Activated naive CD8-positive, alpha-beta T cell treated with anti-CD3 and anti-CD28 coated beads for 36 hours (primary cell): Measurements from ENCODE around the gene ATIC. TPM values are rescaled to one million over a fixed set of nuclear protein-coding genes. Genes with fewer than 3 reads are reported as not detected.

Source experiments
- DNase-seq: peaks from one replicate; pipeline ENCODE4 v3.0.0; 2021
- H3K27ac Mint-ChIP-seq: one replicate; pipeline ENCODE4 v1.8.0; 2022; ENCODE audit warnings: mild to moderate bottlenecking, moderate library complexity, mixed read lengths
- H3K27me3 Mint-ChIP-seq: one replicate; pipeline ENCODE4 v1.8.0; 2022; ENCODE audit warnings: mild to moderate bottlenecking, mixed read lengths
- H3K36me3 Mint-ChIP-seq: one replicate; pipeline ENCODE4 v1.8.0; 2021; ENCODE audit warnings: mild to moderate bottlenecking, mixed read lengths
- H3K4me1 Mint-ChIP-seq: one replicate; pipeline ENCODE4 v1.8.0; 2021; ENCODE audit warnings: mixed read lengths
- H3K4me3 Mint-ChIP-seq: one replicate; pipeline ENCODE4 v1.8.0; 2022; ENCODE audit warnings: mild to moderate bottlenecking, moderate library complexity, mixed read lengths
- H3K9me3 Mint-ChIP-seq: one replicate; pipeline ENCODE4 v1.8.0; 2022; ENCODE audit warnings: mixed read lengths
- total RNA-seq, 2 experiments: library from RNA; stranded (reverse); gene quantifications; one replicate each; pipeline ENCODE4 v1.2.3, GENCODE V29; 2021

Gene ATIC
- 100 to 1,000 TPM; 338 to 344 TPM for total RNA-seq

DNA sequence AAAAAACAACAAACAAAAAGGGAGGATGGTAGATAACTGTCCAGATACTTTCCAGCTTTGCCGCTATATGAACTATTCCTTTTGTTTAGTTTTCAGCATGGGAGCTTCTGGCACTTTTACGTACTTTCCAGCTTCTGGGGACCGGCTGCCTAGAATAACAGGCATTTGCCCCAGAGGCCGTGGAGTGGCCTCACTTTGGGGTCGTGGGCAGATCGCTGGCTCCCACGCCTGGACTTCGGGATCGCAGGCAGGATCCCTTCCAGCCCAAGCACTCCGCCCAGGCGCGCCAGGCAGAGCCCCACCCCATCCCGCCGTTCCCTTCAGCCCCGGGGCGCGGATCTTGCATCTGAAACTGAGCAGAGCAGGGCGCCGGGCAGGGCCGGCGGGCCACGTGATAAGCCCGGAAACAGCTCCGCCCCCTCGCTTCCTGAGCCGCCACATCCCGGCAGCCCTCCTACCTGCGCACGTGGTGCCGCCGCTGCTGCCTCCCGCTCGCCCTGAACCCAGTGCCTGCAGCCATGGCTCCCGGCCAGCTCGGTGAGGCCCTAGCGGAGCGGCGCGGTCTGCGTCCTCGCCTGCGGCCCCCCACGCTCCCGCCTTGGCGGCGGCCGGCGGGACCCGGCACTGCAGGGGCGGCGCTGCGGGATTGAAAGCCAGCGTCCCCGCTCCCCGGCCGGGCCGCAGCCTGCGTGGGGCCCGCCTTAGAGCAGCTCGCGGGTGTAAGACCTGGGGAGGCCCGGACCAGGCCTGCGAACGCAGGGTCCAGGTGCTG is at the start of gene ATIC:
TSS of gene ATIC (plus strand) at position 435 of the 772 bp plus-strand sequence. CDS start at position 519, 84 bp downstream.
- H3K27me3 Mint-ChIP-seq, result no peaks in the 10 kb centered on the region
- H3K36me3 Mint-ChIP-seq, result peaks cover 41% of the 10 kb centered on the region
- H3K9me3 Mint-ChIP-seq, result no peaks in the 10 kb centered on the region

DNA sequence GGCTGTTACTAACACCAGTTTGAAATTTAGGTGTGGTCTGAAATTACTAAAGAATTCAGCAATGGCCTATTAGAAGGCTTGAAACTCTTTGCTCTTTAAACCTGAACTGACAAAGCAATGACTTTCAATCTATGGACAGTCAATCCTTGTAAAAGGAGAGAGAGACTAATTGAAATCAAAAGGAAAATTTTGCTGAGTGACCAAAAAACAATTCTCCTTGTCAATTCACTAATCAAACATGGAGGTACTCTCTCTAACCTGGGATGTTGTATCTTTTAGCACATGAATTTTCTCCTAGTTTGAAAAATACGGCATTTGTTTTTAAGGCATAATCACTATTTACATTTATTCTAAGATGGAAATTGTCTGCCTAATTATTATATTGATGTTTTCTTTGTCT is 49.6 kb upstream of the ATIC start:
- Mint-ChIP-seq H3K4me1 (no peaks in the 10 kb centered on the region), H3K9me3 (no peaks in the 10 kb centered on the region), H3K36me3 (no peaks in the 10 kb centered on the region), H3K4me3 (no peak overlapping the region), H3K27me3 (no peaks in the 10 kb centered on the region), H3K27ac (no peak overlapping the region)
- DNase-seq, result no peak

More for the DNA sequence above, at the start of gene ATIC:
- Mint-ChIP-seq H3K4me3 (peak within 1 kb of the TSS; percentile 94), H3K4me1 (peaks cover 26% of the 10 kb centered on the region), H3K27ac (peak within 1 kb of the TSS; percentile 96)
- peak; percentile 92 for DNase-seq

DNA sequence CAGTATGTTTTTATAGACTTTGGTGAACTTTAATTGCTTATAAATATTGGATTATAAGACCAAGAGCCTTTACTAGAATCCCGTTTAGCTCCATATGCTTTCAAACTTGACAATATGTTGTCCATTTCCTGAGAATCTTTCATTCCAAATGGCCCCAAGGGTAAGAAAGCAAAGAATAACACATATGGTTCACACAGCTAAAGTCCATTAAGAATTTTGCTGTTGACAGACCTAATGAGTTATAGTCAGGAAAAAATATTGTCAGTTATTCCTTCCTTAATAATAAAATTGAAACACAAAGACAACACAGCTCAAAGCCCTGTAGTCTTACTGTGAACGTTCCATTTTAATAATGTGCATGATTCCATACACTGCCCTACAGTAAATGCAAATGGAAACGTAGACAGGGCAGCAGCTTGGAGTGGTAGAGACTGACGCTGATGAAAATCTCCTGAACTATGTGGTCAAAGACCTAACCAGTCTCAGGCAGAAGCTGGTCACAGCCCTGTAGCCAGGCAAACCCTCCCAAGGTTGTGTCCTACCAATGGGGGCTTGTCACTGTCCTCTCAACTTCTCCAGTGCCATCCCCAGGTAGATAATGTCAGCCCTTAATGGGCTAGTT is 49.0 kb upstream of the ATIC start:
- H3K4me3 Mint-ChIP-seq, result no peak overlapping the region
- no peaks in the 10 kb centered on the region for H3K9me3 Mint-ChIP-seq
- no peaks in the 10 kb centered on the region for H3K36me3 Mint-ChIP-seq
- H3K4me1 Mint-ChIP-seq, result no peaks in the 10 kb centered on the region
- no peaks in the 10 kb centered on the region for H3K27me3 Mint-ChIP-seq
- DNase-seq, result no peak
- no peak overlapping the region for H3K27ac Mint-ChIP-seq

DNA sequence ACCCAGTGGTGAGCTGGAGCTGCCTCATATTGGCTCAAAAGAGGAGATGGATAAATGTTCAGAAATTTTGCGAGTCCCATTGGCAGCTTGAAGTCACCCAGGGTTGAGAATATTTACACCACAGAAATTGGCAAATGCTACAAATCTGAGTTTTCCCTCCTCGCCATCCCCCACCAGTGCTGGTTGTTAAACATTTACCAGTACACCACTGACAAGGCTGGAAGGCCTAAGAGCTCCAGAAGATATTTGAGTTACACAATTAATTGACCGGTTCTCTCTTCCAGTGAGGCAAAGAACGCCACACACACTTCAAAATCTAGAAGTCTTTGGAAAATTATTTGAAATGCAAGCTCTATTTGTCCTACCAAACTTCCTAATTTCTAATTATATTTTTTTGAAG is 47.5 kb upstream of the ATIC start:
- H3K4me1 Mint-ChIP-seq, result no peaks in the 10 kb centered on the region
- no peaks in the 10 kb centered on the region for H3K9me3 Mint-ChIP-seq
- DNase-seq, result no peak
- no peaks in the 10 kb centered on the region for H3K36me3 Mint-ChIP-seq
- no peak overlapping the region for H3K27ac Mint-ChIP-seq
- no peak overlapping the region for H3K4me3 Mint-ChIP-seq
- H3K27me3 Mint-ChIP-seq, result no peaks in the 10 kb centered on the region

DNA sequence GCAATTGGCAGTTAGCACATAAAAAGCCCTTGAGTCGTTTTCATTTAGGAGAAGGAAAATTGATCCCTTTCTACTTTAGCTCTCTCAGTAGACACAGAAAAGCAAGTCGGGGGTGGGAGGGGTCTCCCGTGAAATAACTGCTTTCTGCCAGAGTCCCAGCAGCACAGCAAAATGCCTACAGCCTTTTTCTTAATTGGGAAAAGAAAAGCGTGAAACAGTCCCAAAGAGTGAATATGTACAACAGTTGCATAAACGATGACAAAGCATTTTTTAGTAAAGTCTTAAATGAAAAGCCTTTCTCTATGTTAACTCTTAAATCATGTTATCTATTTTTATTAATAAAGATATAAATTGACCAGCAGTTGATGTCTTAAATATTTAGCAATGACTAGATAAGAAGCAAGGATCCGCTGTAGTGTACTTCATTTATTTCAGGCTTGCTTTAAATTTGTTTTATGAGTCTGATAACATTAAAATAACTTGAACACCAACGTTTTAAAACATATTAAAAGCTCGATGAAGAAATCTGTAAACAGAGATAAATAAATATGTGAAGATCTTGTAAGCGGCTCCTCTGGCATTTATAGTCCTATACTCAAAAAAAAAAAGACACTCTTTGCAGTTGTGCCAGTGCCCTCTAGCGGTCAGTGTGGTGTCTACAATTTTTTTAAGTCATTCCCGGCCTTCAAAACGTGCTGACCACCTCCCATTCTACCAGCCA is 42.3 kb upstream of the ATIC start:
- H3K27me3 Mint-ChIP-seq, result no peaks in the 10 kb centered on the region
- peaks cover 6% of the 10 kb centered on the region for H3K4me1 Mint-ChIP-seq
- H3K27ac Mint-ChIP-seq, result no peak overlapping the region
- no peaks in the 10 kb centered on the region for H3K36me3 Mint-ChIP-seq
- DNase-seq, result peak; percentile 38
- H3K9me3 Mint-ChIP-seq, result no peaks in the 10 kb centered on the region
- no peak overlapping the region for H3K4me3 Mint-ChIP-seq

DNA sequence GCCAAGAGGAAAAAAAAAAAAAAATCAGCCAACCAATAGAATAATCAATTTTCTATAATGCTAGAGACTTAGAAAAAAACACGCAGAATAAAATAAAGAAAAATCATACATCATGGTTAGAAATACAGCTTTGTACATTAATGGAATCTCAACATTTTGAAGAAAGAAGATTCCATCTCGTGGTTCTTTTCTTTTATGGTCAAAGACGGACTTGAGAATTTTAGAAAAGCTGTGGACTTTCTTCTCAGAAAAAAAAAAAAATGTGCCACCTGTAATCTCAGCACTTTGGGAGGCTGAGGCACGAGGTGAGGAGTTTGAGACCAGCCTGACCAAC is 41.8 kb upstream of the ATIC start:
- Mint-ChIP-seq H3K4me3 (no peak overlapping the region), H3K9me3 (no peaks in the 10 kb centered on the region), H3K36me3 (no peaks in the 10 kb centered on the region), H3K27ac (no peak overlapping the region), H3K27me3 (no peaks in the 10 kb centered on the region), H3K4me1 (peaks cover 6% of the 10 kb centered on the region)
- no peak for DNase-seq

DNA sequence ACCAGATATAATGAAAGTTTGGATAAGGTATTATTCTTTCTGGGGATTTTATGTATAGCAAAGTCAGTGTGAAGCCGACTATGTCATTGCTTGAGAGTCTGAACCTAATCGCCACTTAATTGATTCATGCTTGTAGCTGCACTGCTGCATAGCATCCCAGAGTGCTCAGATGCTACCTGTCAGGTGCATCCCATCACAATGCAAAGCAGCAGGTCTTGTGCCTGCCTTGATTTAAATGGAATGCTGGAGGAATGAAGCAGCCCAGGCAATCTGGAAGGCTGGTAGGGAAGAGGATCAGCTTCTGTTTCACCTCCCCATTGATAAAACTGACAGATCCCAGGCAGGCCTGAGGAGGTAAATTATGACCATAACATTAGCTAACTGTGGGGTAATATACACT is 40.4 kb upstream of the ATIC start:
- DNase-seq, result no peak
- no peaks in the 10 kb centered on the region for H3K9me3 Mint-ChIP-seq
- no peak overlapping the region for H3K4me3 Mint-ChIP-seq
- peaks cover 6% of the 10 kb centered on the region for H3K4me1 Mint-ChIP-seq
- no peak overlapping the region for H3K27ac Mint-ChIP-seq
- no peaks in the 10 kb centered on the region for H3K36me3 Mint-ChIP-seq
- H3K27me3 Mint-ChIP-seq, result no peaks in the 10 kb centered on the region

DNA sequence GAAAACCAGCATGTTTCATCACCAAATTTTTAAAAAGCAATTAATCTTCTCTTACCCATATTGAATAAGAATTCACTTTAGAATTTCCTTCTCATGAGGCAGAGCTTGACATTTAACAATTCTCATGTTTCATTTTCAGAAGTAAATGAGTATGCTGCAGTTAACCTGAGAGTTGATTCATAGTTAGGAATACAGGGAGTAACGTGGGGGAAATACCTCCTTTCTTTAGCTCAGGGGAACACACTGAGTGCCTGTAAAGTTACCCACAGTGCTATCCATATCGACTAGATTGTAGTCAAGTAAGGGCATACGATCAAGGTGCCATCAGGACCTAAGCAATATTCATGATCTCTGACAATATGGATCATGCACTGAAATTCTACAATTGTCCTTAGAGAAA is 38.9 kb upstream of the ATIC start:
- Mint-ChIP-seq H3K27ac (no peak overlapping the region), H3K27me3 (no peaks in the 10 kb centered on the region), H3K36me3 (no peaks in the 10 kb centered on the region), H3K9me3 (no peaks in the 10 kb centered on the region), H3K4me3 (no peak overlapping the region), H3K4me1 (peaks cover 6% of the 10 kb centered on the region)
- no peak for DNase-seq

DNA sequence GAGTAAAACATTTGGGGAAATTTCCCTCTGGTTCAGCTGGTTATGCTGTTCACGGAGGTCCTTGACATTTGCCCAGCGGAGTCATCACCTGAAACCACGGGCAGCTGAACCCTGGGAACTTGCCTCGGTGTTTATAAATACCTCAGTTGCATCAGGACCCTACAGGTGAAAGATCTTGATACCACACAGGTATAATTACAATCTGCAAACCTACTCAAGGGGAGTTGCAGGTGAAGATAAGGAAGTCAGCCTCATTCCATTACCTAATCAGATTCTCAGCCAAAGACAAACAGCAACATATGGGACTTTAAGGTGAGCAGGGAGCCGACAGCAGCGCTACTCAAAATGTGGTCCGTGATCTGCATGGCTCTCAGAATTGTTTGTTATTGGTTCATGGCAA is 37.0 kb upstream of the ATIC start:
- no peaks in the 10 kb centered on the region for H3K9me3 Mint-ChIP-seq
- no peaks in the 10 kb centered on the region for H3K36me3 Mint-ChIP-seq
- no peak for DNase-seq
- H3K4me1 Mint-ChIP-seq, result peaks cover 5% of the 10 kb centered on the region
- H3K4me3 Mint-ChIP-seq, result no peak overlapping the region
- H3K27me3 Mint-ChIP-seq, result no peaks in the 10 kb centered on the region
- H3K27ac Mint-ChIP-seq, result no peak overlapping the region

DNA sequence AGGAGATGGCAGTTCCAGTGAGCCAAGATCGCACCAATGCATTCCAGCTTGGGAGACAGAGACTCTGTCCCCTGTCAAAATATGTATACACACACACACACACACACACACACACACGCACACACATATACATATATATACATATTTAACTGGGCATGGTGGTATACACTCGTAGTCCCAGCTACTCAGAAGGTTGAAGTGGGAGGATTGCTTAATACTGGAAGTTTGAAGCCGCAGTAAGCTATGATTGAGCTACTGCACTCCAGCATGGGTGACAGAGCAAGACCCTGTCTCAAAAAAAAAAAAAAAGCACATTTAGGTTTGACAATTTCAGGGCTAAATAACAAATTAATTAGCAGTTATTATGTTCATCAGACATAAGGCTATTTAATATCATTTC is 36.0 kb upstream of the ATIC start:
- H3K4me1 Mint-ChIP-seq, result peaks cover 3% of the 10 kb centered on the region
- no peaks in the 10 kb centered on the region for H3K9me3 Mint-ChIP-seq
- H3K27ac Mint-ChIP-seq, result no peak overlapping the region
- no peak for DNase-seq
- H3K36me3 Mint-ChIP-seq, result no peaks in the 10 kb centered on the region
- H3K4me3 Mint-ChIP-seq, result no peak overlapping the region
- H3K27me3 Mint-ChIP-seq, result no peaks in the 10 kb centered on the region

DNA sequence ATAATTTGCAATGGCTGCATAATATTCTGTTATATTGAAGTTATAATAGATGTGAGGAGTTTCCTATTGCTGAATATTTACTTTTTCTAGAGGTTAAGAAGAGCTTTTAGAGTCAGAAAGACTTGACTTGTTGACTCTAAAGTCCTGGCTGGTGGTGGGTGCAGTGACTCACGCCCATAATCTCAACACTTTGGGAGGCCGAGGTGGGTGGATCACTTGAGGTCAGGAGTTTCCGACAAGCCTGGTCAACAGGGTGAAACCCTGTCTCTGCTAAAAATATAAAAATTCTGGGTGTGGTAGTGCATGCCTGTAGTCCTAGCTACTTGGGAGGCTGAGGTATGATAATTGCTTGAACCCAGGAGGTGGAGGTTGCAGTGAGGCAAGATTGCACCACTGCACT is 33.9 kb upstream of the ATIC start:
- H3K36me3 Mint-ChIP-seq, result no peaks in the 10 kb centered on the region
- no peak for DNase-seq
- no peaks in the 10 kb centered on the region for H3K4me1 Mint-ChIP-seq
- no peak overlapping the region for H3K4me3 Mint-ChIP-seq
- H3K9me3 Mint-ChIP-seq, result no peaks in the 10 kb centered on the region
- no peaks in the 10 kb centered on the region for H3K27me3 Mint-ChIP-seq
- H3K27ac Mint-ChIP-seq, result no peak overlapping the region

DNA sequence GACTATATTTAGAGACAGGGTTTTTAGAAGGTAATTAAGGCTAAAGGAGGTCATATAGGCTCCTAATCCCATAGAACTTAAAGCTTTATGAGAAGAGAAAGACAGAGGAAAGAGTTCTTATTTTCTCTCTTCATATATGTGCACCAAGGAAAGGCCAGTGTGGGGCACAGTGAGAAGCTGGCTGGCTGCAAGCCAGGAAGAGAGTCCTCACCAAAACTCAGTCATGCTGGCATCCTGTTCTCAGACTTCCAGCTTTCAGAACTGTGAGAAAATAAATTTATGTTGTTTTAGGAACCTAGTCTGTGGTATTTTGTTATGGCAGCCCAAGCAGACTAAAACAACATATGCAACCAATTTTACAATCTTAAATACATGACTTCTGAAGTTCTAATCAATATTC is 31.5 kb upstream of the ATIC start:
- Mint-ChIP-seq H3K9me3 (no peaks in the 10 kb centered on the region), H3K27ac (no peak overlapping the region), H3K4me3 (no peak overlapping the region), H3K27me3 (no peaks in the 10 kb centered on the region), H3K36me3 (no peaks in the 10 kb centered on the region), H3K4me1 (no peaks in the 10 kb centered on the region)
- no peak for DNase-seq

DNA sequence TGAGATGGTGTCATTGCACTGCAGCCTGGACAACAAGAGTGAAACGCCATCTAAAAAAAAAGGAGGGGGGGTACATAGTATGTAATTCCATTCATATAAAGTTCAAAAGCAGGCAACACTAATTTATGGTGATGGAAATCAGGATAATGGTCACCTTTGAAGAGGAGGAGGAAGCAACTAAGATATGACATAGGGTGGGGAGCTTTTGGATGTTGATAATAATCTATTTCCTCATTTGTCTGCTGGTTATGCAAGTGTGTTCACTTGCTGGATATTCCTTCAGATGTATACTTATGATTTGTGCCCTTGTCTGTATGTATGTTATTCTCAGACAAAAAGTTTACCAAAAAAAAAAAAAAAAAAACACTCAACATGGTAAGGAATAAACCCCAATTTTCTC is 28.6 kb upstream of the ATIC start:
- DNase-seq, result no peak
- H3K4me1 Mint-ChIP-seq, result no peaks in the 10 kb centered on the region
- H3K27ac Mint-ChIP-seq, result no peak overlapping the region
- H3K27me3 Mint-ChIP-seq, result no peaks in the 10 kb centered on the region
- H3K36me3 Mint-ChIP-seq, result no peaks in the 10 kb centered on the region
- no peak overlapping the region for H3K4me3 Mint-ChIP-seq
- no peaks in the 10 kb centered on the region for H3K9me3 Mint-ChIP-seq

DNA sequence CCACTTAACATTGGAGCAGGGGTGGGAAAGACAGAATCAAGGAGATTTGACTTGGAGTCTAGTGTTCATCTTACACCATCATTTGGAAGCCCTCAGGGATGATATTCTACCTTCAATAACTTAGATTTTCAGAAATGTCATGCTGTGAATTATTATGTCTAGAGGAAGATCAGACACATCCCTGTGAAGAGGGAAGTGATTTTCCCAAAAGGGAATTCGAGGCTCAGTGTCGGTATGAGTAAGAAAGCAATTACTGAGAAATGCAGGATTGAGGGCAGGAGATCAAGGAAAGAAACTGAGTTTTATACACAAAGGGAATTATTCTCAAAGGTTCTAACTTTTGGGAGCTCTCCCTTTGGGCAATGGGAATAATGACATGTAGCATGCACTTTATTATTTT is 25.6 kb upstream of the ATIC start:
- H3K36me3 Mint-ChIP-seq, result no peaks in the 10 kb centered on the region
- no peak overlapping the region for H3K4me3 Mint-ChIP-seq
- no peaks in the 10 kb centered on the region for H3K9me3 Mint-ChIP-seq
- no peak overlapping the region for H3K27ac Mint-ChIP-seq
- H3K4me1 Mint-ChIP-seq, result no peaks in the 10 kb centered on the region
- H3K27me3 Mint-ChIP-seq, result no peaks in the 10 kb centered on the region
- DNase-seq, result no peak

DNA sequence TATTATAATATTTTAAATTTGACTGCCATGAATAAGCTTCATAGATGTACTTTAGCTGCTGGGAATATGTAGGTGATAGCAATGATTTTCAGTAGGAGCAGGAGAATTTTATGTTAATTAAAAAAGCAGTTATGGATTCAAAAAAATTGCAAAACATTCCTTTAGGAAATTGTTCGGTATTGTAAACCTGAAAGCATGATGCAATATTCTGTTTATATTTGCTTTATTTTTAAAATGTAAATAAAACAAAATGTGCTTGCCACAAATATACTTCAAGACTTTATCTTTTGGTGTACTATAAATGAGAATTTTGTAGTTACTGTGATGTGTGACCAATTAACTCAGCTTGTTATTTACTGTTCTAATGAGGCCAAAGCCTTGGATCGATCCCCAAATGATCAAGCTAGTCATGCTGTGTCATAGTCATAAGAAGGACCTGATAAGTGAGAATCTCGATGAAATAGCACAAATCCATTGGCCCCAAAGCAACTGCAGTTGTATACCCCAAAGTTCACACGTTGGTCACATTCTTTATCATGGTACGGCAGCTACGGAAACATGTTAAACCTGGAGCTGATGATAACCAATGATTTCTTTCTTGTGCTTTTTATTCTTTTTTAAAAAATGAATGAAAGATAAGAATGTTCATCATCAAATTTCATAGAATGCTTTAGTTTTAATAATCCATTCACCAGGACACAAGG is 23.6 kb upstream of the ATIC start:
- H3K27ac Mint-ChIP-seq, result no peak overlapping the region
- no peak for DNase-seq
- no peaks in the 10 kb centered on the region for H3K4me1 Mint-ChIP-seq

More for the DNA sequence above, 23.6 kb upstream of the ATIC start:
- Mint-ChIP-seq H3K27me3 (no peaks in the 10 kb centered on the region), H3K4me3 (no peak overlapping the region), H3K36me3 (no peaks in the 10 kb centered on the region), H3K9me3 (no peaks in the 10 kb centered on the region)
